Activated CD8-positive, alpha-beta memory T cell treated with anti-CD3 and anti-CD28 coated beads for 24 hours (primary cell): Measurements from ENCODE around the gene ZSWIM6.
A peak's percentile ranks its signal among the peaks of the same experiment; 100 is the strongest.

ENCODE experiments used
- DNase-seq: peaks from one replicate; pipeline ENCODE4 v3.0.0-alpha.2; 2020

The ZSWIM6 gene

GRCh38 chr5:61333321-61333953 is 1.4 kb downstream of the ZSWIM6 start:
- peak; percentile 75 for DNase-seq

- no peak for DNase-seq
Observed at GRCh38 chr5:61333954-61334867, 2.2 kb downstream of the ZSWIM6 start.

GRCh38 chr5:61334868-61335615 is 3.0 kb downstream of the ZSWIM6 start:
- no peak for DNase-seq

GRCh38 chr5:61339764-61340163 is 7.7 kb downstream of the ZSWIM6 start:
- no peak for DNase-seq

GRCh38 chr5:61340775-61341361 is 8.8 kb downstream of the ZSWIM6 start:
- DNase-seq: no peak

GRCh38 chr5:61342071-61342501 is 10.0 kb downstream of the ZSWIM6 start:
- DNase-seq: no peak

- no peak for DNase-seq
Observed at GRCh38 chr5:61344187-61344944, 12.3 kb downstream of the ZSWIM6 start.

- DNase-seq: no peak
Observed at GRCh38 chr5:61346511-61346910, 14.5 kb downstream of the ZSWIM6 start.

- DNase-seq: no peak
Observed at GRCh38 chr5:61347080-61347479, 15.0 kb downstream of the ZSWIM6 start.

GRCh38 chr5:61348447-61348846 is 16.4 kb downstream of the ZSWIM6 start:
- no peak for DNase-seq

- no peak for DNase-seq
Observed at GRCh38 chr5:61349935-61350334, 17.9 kb downstream of the ZSWIM6 start.

GRCh38 chr5:61350535-61350934 is 18.5 kb downstream of the ZSWIM6 start:
- no peak for DNase-seq

GRCh38 chr5:61351733-61352132 is 19.7 kb downstream of the ZSWIM6 start:
- no peak for DNase-seq

- DNase-seq: no peak
Observed at GRCh38 chr5:61352180-61352579, 20.1 kb downstream of the ZSWIM6 start.

- no peak for DNase-seq
Observed at GRCh38 chr5:61352612-61353156, 20.6 kb downstream of the ZSWIM6 start.

GRCh38 chr5:61353293-61353692 is 21.2 kb downstream of the ZSWIM6 start:
- no peak for DNase-seq

- DNase-seq: no peak
Observed at GRCh38 chr5:61354199-61354598, 22.1 kb downstream of the ZSWIM6 start.

- no peak for DNase-seq
Observed at GRCh38 chr5:61357745-61358144, 25.7 kb downstream of the ZSWIM6 start.

GRCh38 chr5:61362796-61363368 is 30.8 kb downstream of the ZSWIM6 start:
- DNase-seq: no peak

GRCh38 chr5:61363401-61364114 is 31.5 kb downstream of the ZSWIM6 start:
- no peak for DNase-seq
